ENCODE measurements around the gene ULBP1.
"Not testable (repeated sequence)": the region's sequence is repeated elsewhere in the genome, so short reads cannot be mapped to it uniquely, and the experiment has no call there.

Gene ULBP1

DNA sequence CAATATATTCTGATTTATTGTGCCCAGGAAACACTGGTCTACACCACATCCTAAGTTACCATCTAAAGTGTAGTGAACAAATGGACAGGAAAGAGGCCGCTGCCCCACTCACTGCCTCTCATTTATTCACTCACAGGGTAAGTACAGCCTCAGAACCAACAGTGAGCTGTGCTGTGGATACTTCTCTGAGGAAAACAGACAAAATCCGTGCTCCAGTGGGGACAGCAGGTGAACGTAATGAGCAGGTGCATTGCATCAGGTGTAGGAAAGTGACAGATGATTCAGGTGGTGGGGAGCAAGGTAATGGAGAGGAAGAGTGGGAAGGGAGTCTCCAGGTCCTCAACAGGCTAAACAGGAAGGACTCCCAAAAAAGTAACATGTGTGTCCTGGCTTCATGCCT lies 30.3 kb upstream of the ULBP1 start:
- DNase-seq (ENCODE audit: low read depth): no peak

DNA sequence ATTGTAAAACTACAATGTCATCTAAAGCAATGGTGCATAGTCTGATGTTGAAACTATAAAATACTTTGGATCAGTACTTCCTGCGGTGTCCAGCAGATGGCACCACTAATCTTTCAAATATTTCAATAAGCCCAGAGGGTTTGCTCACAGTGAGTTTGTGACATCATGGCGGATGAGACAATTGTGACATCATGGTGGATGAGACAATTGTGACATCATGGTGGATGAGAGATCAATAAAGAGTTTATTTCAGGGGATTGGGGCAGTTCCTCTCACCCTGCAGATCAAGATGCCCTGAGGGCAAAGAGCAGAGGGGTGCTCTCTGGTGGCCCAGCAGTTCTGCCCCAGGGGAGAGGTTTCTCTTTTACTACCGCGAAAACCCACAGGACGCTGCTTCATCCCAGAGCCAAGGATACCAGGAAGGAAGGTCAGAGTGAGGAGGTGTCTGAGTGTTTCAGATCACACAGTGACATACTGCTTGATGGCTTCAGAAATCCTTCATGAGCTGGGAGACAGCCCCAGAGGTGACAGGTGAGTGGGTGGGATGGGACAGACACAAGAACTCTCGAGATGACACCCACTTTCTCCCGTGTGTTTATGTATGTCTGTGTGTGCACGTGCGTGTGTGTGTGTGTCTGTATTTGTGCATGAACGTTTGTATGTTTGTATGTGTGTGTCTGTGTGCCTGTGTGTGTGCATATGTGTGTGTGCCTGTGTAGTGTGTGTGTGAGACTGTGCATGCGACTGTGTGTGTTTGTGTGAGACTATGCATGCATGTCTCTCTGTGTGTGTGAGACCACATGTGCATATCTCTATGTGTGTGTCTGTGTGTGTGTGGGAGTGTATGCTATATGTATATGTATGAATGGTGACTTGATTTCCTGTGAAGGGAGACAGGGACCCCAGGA lies 29.2 kb upstream of the ULBP1 start:
- peak; percentile 56 for DNase-seq (ENCODE audit: low read depth)

DNA sequence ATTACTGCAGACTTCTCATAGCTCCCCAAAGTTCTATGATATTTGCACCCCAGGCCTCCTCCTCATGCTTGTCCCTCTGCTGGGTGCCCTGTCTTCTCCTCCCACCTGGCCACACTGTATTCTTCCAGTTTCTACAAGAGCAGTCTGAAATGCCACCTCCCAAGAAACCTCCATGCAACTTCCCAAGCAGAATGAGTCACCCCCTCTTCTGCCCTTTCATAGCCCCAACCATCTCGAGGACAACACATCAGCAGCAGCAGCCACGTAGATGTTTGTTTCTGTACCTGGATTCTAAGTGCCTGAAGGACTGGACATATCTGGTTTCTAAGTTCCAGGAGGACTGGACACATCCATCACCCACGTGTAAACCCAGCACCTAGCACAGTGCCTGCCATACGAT lies 28.5 kb upstream of the ULBP1 start:
- DNase-seq (ENCODE audit: low read depth): no peak

DNA sequence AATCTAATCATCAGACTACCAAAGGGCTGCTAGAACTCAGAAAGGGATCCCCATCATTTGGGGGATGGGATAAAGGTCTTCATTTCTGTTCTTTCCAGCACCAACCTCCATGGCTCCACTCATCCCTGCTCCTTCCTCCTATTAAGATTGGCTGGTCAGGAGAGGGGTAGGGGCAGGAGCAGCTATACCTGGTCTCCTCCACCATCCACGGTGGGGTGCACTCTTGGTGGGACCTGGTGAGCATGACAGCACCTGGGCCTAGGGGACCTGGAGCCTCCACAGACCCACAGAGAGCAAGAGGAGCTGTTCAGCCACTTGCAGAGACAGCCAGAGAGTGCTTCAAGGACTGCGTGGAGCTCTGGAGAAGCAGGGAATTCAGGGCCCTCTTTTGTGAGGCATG lies 28.1 kb upstream of the ULBP1 start:
- DNase-seq (ENCODE audit: low read depth): no peak

DNA sequence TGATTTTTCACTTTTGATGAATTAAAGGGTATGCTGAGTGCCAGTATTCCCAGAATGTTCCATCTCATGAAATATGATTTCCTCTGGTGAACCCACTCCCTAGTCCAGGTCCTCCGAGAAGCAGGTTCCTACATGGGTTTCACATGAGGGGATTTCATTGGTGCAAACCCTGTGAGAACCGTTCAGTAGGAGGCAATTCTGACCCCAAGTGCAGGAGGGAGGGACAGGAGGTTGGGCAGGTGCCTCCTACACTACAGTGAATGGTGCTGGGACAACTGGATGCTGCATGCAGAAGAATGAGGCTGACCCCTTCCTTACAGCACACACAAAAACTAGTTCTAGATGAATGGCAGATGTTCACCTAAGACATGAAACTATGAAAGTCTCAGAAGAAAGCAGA lies 27.0 kb upstream of the ULBP1 start:
- DNase-seq (ENCODE audit: low read depth): no peak

DNA sequence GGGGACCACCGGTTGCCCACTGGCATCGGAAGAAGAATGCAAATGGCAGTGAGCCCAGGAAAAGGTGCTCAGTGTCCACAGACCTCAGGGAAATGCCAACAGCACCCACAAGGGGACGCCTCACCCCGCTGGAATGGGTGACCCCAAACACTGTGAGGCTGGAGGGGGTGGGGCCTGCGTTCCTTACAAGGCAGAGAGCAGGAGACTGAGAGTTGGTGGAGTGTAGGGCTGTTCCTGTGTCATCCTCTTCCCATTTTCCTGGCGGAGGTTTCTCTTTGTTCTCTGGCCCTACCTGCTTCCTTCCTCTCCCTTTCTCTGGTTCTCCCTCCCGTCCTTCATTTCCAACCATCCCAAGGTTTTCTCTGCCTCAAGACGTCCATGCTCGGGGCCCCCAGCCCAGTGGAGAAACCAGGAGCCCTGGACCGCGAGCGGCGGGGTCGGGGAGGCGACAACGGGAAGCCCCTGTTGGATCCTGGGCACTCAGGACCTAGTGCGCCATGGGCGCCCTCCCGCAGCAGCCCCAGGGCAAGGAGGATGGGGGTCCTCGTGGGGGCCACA lies 25.7 kb upstream of the ULBP1 start:
- not testable (repeated sequence) for DNase-seq (ENCODE audit: low read depth)

DNA sequence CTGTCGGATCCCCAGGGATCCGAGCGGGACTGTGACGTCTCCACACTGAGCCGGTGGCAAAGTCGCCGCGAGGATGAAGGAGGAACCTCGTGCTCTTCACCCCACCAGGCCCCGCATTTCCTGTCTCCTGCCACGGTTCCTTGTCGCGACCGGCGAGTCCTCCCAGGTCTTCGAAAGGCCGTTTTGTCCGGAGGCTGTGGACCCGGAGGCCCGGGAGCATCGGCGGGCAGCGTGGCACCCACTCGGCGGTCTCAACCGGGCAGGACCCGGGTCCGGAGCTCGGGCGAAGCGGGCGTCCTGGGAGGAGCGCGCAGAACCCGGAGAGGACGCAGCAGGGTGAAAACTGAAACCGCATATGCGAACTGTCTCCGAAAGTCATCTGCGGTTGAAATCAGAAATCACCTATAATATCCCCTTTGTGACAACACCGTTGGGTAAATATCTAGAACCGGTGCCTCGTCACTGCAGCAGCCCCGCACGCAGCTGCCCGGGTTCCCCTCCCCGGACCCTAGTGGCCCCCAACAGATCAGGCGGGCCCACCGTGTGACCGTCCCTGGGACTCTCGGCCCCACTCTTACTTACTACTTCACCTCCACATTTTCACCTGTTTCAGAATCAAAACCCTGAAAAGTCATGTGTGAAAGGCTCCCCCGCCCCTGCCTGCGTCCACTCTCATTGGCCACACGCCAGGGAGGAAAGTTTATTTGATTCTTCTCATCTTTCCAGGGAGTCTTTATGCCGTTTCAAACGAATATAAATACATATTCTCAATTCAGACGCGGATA lies 25.0 kb upstream of the ULBP1 start:
- no peak for DNase-seq (ENCODE audit: low read depth)

DNA sequence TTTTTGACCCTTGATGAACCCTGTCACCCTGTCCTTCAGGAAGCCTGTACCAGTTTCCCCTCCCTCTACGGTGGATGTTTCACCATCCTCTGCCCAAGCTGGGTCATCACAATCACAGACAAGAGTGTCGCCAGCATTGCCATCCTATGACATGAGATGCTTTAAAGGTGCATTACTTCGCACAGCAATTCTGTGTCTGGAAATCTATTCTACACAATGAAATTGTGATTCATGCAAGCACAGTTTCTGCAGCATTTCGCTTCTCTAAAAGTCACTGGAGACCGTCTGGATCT lies 24.4 kb upstream of the ULBP1 start:
- DNase-seq (ENCODE audit: low read depth): no peak

DNA sequence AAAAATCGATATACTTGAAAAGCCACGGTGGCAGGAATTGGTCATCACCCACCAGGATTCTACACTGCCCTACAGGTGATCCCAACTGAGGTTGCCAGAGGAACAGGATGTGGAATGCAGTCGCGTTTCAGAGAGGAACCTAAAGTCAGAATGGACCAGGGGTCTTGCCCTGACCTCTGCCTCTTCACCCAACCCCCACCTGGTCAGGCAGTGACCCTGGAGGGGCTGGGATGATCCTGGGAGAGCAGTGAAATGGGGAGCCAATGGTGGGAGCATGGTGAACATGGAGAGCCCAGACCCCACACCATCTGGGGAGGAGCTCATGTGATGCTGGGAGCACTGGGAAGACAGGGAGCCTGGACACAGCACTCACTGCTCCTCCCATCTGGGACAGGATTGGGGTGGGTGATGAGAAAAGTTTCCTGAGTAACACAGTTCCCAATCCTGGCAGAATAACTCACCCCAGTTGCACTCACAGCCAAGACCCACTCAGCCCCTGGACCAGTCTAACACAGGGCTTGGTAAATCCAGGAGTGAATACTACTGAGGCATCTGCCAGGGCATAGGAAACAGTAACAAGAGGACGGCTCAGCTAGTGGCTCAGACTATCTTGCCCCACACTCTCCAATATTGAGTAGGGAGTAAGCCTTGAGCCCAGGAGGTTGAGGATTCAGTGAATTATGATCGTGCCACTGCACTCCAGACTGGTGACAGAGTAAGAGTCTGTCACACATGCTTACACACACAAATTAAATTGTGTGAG lies 23.7 kb upstream of the ULBP1 start:
- no peak for DNase-seq (ENCODE audit: low read depth)

DNA sequence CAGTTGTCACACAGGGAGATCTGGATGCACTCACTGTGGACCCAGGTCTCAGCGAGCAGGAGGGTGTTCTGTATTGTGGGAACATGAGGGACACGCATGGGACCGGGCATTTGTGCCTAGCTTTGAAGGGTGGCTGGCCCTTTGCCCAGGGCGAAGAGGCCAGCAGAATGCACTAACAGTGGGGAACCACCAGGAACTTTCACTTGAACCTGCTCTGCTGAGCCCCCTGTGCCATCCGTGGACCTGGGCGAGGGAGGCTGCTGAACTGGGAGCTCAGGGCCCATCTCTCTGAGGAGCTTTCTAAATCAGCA lies 23.1 kb upstream of the ULBP1 start:
- DNase-seq (ENCODE audit: low read depth): no peak

DNA sequence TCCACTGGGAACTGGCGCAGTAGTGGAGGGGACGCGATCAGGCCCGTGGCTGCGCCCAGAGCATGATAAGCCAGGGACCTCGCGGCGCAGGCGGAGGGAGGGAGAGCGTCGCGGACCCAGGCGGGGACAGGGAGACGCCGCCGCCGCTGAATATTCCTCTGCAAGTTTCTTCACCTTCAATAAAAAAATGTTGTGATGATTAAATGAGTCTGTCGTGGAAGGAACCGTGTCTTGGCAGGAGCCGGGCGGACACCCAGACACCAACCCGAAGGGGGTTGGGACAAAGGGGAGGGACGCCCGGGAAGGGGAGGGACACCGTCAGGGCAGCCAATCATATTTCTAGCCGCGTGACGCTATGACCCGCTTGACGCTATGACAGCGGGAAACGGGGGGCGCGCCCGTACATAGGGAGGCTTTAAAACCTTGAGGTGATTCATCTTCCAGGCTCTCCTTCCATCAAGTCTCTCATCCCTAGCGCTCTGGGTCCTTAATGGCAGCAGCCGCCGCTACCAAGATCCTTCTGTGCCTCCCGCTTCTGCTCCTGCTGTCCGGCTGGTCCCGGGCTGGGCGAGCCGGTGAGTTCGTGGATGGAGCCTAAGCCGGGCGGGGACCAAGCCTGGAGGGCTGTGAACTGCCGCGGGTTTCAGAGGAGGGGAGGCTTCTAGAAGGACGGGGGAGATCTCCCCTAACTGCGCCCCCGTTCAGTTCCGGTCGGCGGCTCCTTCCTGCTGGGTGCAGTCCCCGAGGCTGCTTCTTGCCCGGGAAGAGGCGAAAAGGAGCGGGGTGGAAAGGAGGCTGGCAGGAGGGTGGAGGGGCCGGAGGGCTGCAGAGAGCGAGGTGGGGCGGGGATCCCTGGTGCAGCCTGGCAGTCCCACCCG lies 21.9 kb upstream of the ULBP1 start, which contains the start of gene ULBP2:
ULBP2 (plus strand) TSS at position 432 of the 878 bp plus-strand sequence; CDS start at position 491, 59 bp downstream.
- DNase-seq (ENCODE audit: low read depth): peak; percentile 80

DNA sequence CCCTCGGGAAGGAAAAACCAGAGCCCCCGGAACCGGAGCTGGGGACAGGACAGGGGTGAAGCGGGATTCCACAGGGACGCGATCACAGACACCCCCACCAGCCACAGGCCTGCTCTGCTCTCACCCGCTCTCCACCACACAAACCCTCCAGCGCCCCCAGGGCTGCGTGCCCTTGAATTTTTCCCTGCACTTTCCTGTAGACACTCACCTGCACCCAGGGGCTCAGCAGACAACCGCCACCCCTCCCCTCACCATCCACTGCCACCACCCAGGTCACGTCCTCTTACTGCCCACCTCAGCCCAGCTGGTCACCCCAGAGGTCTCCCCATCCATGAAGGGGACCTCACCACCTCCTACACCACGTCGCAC lies 21.3 kb upstream of the ULBP1 start:
- no peak for DNase-seq (ENCODE audit: low read depth)

DNA sequence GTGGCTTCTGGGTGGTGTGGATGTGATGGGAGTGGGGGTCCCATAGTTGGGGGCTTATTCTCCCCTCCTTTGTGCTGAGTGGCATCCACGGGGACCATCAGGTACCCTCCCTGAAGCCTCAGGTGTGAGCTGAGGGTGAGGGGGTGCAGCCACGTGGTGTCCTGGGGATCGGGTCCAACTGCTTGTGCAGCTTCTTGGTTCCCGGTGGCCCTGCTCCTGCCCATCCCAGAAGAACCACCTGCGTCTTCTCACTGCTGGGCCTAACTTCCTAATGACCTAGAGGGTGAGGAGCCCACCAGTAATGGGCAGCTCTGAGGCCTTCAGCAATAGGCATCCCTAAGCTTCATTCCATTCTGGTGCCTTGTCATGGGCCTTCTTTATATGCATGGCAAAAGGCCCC lies 20.4 kb upstream of the ULBP1 start:
- DNase-seq (ENCODE audit: low read depth): not testable (repeated sequence)

DNA sequence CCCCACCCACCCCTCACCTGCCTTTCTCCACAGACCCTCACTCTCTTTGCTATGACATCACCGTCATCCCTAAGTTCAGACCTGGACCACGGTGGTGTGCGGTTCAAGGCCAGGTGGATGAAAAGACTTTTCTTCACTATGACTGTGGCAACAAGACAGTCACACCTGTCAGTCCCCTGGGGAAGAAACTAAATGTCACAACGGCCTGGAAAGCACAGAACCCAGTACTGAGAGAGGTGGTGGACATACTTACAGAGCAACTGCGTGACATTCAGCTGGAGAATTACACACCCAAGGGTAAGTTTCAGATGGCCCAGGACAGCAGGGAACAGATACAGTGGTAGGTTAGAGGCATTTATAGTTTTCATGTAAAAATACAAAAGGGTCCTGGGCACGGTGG lies 18.5 kb upstream of the ULBP1 start:
- DNase-seq (ENCODE audit: low read depth): not testable (repeated sequence)

DNA sequence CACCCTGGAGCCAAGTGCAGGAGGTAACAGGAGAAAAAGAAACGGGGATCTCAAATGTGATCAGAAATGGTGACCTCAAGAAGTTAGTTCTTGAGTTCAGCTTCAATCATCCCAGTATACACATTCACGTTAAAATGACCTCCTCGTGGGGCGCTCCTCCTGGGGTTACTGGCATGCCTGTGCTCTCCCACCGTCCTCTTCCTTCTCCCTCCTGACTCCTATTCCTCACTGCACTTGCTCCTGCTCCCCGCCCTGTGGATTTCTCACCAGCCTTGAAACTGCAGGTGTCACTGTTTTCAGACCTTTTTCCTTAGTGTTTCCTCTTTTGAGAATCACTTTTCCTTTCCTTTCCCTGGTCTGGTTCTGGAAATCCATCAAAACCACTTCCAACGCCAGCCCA lies 17.1 kb upstream of the ULBP1 start:
- not testable (repeated sequence) for DNase-seq (ENCODE audit: low read depth)

DNA sequence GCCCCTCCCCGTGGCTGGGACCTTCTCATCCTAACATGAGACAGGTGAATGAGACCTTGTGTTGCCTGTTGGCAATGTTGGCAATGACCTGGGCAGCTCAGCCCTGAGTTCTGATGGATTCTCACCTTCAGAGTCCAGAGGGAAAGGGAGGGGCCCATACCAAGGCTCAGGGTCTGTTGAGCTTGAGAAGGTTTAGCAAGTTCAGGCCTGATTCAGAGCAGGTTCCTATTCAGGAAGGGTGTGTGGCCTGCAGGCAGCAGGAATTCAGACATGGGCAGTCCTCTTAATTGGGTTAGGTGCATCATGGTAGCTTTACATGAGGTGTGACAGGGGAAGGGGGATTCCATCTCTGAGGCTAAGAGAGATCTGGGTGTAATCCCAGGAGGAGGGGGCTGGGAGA lies 16.2 kb upstream of the ULBP1 start:
- not testable (repeated sequence) for DNase-seq (ENCODE audit: low read depth)

DNA sequence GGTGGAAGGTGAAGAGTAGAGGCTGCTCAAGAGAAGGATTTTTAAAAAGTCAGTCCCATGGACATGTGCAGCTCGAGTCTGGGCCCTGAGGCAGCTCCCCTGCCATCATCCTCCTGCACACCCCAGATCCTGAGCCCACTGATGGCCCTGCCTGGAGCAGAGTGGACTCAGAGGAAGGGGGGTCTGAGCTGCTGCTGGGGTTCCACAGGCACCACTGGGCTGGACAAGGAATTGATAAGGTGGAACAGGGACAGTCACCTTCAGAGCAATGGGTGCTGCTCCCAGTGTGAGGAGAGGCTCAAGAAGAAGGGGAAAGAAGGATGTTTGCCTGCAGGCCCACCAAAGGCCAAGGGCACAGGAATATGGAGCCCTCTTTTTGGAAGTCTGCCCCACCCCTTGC lies 15.7 kb upstream of the ULBP1 start:
- no peak for DNase-seq (ENCODE audit: low read depth)

DNA sequence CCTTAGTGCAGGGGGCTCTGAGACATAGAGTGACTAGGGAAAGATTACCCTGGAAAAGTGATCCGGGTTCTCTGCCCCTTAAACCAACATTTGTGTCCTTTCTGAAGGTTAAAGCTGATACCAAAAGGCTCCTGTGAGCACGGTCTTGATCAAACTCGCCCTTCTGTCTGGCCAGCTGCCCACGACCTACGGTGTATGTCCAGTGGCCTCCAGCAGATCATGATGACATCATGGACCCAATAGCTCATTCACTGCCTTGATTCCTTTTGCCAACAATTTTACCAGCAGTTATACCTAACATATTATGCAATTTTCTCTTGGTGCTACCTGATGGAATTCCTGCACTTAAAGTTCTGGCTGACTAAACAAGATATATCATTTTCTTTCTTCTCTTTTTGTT lies 15.1 kb upstream of the ULBP1 start:
- no peak for DNase-seq (ENCODE audit: low read depth)

DNA sequence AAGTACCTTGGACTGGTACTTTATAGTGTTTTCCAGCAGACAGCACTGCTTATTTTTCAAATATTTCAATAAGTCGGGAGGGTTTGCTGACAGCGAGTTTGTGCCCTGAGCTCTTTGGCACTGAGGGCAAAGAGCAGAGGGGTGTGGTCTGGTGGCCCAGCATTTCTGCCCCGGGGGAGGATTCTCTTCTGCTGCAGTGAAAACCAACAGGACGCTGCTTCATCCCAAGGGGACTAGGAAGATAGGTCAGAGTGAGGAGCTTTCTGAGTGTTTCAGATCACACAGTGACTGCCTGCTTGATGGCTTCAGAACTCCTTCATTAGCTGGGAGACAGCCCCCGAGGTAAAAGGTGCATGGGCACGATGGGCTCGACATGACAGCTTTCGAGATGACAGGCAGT lies 13.3 kb upstream of the ULBP1 start:
- DNase-seq (ENCODE audit: low read depth): no peak

DNA sequence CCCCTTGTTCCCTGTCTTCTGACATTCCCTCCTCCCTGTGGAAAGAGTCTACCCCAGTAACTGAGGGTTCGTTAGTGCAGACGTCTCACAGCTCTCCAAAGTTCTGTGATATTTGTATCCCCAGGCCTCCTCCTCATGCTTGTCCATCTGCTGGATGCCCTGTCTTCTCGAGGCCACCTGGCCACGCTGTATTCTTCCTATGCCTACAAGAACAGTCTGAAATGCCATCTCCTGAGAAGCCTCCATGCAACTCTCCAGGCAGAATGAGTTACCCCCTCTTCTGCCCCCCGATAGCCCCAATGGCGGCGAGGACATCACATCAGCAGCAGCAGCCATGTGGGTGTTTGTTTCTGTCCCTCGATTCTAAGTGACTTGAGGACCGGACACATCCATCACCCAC lies 12.6 kb upstream of the ULBP1 start:
- DNase-seq (ENCODE audit: low read depth): no peak

DNA sequence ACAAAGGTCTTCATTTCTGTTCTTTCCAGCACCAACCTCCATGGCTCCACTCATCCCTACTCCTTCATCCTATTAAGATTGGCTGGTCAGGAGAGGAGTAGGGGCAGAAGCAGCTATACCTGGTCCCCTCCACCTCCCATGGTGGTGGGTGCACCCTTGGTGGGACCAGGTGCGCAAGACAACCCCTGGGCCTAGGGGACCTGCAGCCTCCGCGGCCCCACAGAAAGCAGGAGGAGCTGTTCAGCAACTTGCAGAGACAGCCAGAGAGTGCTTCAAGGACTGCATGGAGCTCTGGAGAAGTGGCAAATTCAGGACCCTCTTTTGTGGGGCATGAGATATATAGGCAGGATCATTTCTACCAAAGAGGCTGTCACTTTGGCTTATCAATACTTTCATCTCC lies 12.1 kb upstream of the ULBP1 start:
- DNase-seq (ENCODE audit: low read depth): no peak

DNA sequence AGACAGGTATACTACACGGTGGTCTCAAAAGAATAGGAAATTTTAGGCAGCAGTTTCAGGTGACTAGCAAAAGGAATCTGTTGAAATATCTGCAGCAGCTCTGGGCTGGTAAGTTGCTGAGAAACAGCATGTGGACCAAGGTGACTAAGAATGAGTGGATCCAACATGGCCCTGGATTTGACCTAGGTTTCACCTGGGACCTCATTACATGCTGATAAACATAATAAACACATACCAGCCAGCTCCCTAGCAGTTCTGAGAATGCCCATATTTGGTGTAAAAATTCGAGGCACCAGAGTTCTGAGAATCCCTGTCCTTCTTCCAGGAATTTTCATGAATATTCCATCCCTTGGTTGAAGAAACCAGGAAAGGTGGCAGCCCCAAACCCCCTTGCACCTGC lies 10.4 kb upstream of the ULBP1 start:
- DNase-seq (ENCODE audit: low read depth): not testable (repeated sequence)

Measured in stimulated activated CD8-positive, alpha-beta memory T cell treated with anti-CD3 and anti-CD28 coated beads, Interleukin-15, amount 100 ng/mL, for 1 hour (primary cell).